Fibroblast of the aortic adventitia (primary cell): ENCODE data around the gene PDLIM4. TPM values are rescaled to one million over a fixed set of nuclear protein-coding genes. Genes with fewer than 3 reads are reported as not detected.

Experiments used
- DNase-seq: peaks from one replicate; pipeline ENCODE4 v3.0.0-alpha.2; 2010; ENCODE audit warnings: low read depth
- H3K4me3 ChIP-seq: 2 replicates; pipeline ENCODE4 v1.5.1; 2011; ENCODE audit warnings: low read depth, mild to moderate bottlenecking, control low read depth, low read length, moderate library complexity
- CTCF ChIP-seq: IDR thresholded peaks from 2 replicates; pipeline ENCODE4 v1.5.1; 2011; ENCODE audit warnings: mild to moderate bottlenecking, low read length, control low read depth, inconsistent platforms; ENCODE audit not compliant: insufficient read depth
- total RNA-seq: library from RNA; depleted of rRNA; stranded (reverse); fragments of >200 nt; gene quantifications from 2 replicates; pipeline ENCODE4 v1.2.3, GENCODE V29; 2012; ENCODE audit warnings: low replicate concordance

Gene PDLIM4
- total RNA-seq, 1 donor, result 41.8 TPM

GRCh38 chr5:132270335-132270665 is 12.8 kb downstream of the PDLIM4 start:
- DNase-seq, result no peak
- no peak overlapping the region for H3K4me3 ChIP-seq
- no peak for TF ChIP-seq CTCF

GRCh38 chr5:132270706-132271105 is 13.2 kb downstream of the PDLIM4 start:
- no peak overlapping the region for H3K4me3 ChIP-seq
- no peak for DNase-seq
- TF ChIP-seq CTCF, result no peak

GRCh38 chr5:132271251-132272246 is 14.1 kb downstream of the PDLIM4 start:
- no peak for TF ChIP-seq CTCF
- DNase-seq, result no peak
- no peak overlapping the region for H3K4me3 ChIP-seq

- peak; percentile 59 for DNase-seq
- H3K4me3 ChIP-seq, result no peak overlapping the region
- peak; percentile 81 for TF ChIP-seq CTCF
Measured at GRCh38 chr5:132272311-132273210, 15.1 kb downstream of the PDLIM4 start.

GRCh38 chr5:132273631-132274030 is 16.1 kb downstream of the PDLIM4 start:
- no peak overlapping the region for H3K4me3 ChIP-seq
- TF ChIP-seq CTCF, result no peak
- no peak for DNase-seq

- no peak overlapping the region for H3K4me3 ChIP-seq
- no peak for DNase-seq
- no peak for TF ChIP-seq CTCF
Measured at GRCh38 chr5:132274050-132274792, 16.7 kb downstream of the PDLIM4 start.
